Activated CD8-positive, alpha-beta memory T cell treated with anti-CD3 and anti-CD28 coated beads, Interleukin-2, amount 50 U/mL, for 1 hour (primary cell): ENCODE measurements around the gene EMP3.
"Not testable (repeated sequence)": the region's sequence is repeated elsewhere in the genome, so short reads cannot be mapped to it uniquely, and the experiment has no call there.

Experiments used
- DNase-seq: peaks from one replicate; pipeline ENCODE4 v3.0.0-alpha.2; 2020; ENCODE audit errors: extremely low read depth

The EMP3 gene

DNA sequence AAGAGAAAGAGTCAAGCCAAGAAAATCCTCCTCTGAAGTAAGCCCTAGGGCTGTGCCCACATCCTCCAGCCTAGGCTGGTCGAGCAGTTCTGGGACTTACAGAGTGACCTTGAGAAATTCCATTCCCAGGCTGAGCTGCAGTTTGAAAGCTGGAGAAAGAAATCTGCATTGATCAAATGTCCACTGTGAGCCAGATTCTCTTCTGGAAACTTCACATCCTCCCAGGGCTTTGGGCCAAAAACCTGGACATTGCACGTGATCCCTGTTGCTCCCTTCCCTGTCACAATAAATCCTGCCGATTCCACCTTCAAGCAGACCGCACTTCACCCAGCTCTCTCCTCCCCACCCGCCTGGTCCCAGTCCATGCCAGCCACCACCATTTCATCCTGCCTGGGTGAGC is 22.7 kb downstream of the EMP3 start:
- no peak for DNase-seq

DNA sequence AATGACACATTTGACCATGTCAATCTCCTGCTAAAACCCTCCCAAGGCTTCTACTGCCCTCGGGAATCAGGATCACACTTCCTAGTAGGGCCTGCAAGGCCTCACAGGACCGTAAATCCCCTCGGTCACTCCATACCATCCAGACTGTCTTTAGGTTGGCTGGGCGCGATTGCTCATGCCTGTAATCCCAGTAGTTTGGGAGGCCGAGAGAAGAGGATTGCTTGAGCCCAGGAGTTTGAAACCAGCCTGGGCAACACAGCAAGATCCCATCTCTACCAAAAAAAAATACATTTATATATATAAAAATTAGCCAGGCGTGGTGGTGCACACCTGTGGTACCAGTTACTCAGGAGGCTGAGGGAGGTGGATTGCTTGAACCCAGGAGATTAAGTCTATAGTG is 23.4 kb downstream of the EMP3 start:
- DNase-seq: no peak

- DNase-seq: no peak
Observed at GRCh38 chr19:48350856-48351255, 25.5 kb downstream of the EMP3 start.

DNA sequence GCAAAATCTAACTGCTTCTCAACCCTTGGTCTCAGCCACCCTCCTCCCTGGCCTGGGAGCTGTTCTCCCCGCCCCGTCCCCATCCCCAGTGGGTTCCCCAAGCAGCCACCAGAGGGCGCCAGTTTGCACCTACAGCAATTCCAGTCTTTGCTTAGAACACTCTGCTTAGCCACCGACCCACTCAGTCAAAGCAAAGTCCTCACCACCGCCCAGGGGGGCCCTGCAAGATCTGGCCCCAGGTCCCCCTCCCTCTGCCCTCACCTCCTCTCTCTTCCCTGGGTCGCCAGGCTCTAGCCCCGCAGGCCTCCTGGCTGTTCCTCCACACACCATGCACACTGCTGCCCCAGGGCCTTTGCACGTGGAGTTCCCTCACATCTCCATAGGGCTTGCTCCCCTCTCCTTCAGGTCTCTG is 26.0 kb downstream of the EMP3 start:
- no peak for DNase-seq

- DNase-seq: no peak
Observed at GRCh38 chr19:48353677-48354076, 28.3 kb downstream of the EMP3 start.

- DNase-seq: no peak
Observed at GRCh38 chr19:48354332-48354992, 29.1 kb downstream of the EMP3 start.

DNA sequence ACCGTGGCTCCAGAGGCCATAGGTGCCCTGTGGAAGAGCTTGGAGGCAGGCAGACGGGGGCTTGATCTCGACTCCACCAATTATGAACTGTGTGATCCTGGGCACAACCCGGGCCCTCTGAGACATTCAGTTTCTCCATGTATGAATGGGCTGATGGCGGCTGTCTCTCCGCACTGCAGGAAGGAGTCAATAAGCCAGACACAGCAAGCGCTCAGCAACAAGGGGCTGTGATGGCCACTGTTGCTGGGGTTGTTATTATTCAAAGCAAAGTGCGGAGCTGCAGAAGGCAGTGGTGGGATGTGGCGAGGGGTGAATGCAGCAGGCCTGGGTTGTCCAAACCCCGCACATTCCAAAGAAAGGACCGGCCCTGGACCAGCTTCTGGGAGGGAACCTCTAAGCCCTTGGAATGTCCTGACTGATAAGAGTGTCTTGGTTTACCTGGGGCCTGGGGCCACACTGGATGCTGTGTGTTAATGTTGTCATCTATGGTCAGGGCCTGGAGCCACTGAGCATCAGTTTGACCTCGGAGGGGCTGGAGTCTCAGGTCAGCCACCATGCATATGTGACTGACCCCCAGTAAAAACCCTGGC is 30.1 kb downstream of the EMP3 start:
- DNase-seq: no peak

- DNase-seq: no peak
Observed at GRCh38 chr19:48359123-48359522, 33.8 kb downstream of the EMP3 start.

GRCh38 chr19:48361912-48362311 is 36.6 kb downstream of the EMP3 start:
- DNase-seq: no peak

DNA sequence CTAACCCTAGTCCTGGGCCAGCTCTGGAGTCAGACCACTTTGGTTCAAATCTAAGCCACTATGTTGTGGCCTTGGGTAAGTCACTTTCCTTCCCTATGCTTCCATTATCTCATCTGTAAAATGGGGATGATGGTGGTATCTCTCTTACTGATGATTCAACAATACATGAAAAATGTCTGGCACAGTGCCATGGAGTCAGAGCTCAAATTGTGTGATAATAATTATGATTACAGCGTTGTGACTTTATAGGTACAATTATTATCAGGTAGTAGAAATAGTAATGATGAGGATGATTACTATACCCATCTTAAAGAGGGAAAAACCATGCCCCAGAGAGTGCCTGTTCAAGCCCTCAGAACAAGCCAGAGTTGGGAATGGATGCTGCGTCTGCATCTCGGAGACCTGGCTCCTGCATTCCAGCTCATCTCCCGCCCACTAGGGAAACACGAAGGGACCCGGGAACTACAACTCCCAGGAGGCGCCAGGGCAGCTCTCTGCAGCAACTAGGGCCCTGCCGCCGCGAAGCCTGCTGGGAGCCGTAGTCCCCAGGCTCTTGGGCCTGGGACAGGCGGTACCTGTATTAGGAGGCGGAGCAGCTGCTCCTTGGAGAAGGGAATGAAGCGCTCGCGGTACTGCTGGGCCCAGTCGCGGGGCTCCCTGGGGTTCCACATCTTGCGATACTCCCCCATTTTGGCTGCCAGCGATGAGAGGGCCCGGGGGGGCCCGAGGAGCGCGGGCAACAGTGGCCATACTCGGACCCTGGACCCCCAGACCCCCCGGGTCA is 37.6 kb downstream of the EMP3 start:
- DNase-seq: peak; percentile 71

DNA sequence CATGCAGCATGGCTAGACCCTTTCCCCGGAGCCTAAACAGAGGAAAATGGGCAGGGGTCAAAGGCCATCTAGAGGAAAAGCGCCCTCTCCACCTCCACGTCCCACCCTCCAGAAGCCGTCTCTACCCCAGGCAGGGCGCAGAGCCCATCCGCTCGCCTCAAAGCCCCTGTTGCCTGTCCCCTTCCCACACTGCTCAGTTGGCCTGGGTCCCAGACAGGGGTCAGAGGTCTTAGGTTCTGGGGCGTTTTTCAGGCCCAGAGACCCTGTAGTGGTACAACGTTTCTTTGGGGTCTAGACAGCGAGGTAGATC is 38.1 kb downstream of the EMP3 start:
- no peak for DNase-seq

- peak; percentile 97 for DNase-seq
Observed at GRCh38 chr19:48363810-48364597, 38.7 kb downstream of the EMP3 start, which contains the start of the genes SYNGR4 and TMEM143. Gene SYNGR4, plus strand, starts transcription at chr19:48364367. Its CDS starts 1,476 bp downstream, at chr19:48365843. Gene TMEM143, minus strand, starts transcription at chr19:48363940. Its CDS starts 20 bp downstream, at chr19:48363920.

DNA sequence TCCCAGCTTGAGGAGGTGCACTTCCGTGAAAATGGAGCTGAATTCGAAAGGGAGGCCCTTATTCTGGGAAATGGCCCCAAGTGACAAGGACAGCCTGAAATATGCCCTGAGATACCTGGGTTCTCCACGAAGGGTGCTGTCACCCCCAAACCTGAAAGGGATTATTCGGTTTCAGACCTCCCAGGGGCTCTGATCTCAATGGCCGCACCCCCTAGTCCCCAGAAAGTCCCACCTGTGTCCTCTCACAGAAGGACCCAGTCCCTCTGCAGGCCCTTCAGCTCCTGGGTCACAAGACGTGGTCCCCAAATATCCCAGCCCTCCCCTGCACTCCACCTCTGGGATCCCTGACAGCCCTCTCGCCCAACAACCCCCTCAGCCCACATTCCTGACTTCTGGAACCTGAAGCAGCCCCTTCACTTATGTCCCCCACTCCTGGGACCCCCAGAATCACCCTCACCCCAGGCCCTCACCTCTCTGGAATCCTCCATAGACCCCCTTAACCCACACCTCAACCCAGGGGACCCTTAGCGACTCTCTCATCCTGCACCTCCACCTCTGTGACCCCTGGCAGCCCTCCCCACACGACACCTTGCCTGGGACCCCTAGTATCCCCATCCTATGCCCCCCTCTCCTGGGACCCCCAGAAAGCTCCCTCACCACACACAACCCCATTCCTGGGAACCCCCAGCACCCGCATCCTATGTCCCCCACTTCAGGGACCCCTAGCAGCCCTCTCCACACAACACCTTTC is 39.4 kb downstream of the EMP3 start:
- DNase-seq: no peak

DNA sequence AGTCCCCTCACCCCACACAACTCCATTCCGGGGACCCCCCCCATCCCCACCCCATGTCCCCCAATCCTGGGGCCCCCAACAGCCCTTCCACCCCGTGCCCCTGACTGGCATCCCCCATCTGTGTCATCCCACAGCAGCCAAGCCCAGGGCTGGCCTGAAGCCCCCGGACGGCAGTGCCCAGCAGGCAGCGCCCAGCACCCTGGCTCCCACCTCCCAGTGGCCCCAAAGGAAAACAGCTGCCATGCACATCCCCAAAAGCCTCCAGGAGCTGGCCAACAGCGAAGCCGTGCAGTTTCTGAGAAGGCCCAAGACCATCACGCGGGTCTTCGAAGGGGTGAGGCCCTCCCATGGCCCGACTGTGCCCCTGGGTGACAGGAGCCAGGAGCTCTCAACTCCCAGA is 40.2 kb downstream of the EMP3 start:
- no peak for DNase-seq

DNA sequence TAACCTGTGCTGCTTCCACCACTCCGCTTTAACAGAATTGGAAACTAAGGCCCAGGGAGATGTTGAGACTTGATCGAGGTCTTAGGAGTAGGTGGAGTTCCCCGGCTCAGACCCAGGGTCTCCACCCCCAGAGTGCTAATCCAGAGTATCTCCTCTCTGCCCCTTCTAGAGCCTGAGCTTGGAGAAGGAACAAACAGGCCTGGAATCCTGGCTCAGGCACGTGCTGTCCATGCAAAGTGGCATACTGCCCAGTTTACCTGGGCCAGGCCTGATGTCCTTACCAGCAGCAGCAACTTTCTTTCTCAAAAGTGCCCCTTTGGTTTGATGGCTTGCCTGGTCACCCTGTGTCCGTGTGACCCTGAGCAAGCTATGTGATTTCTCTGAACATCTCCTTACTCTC is 42.5 kb downstream of the EMP3 start:
- no peak for DNase-seq

GRCh38 chr19:48368936-48369335 is 43.6 kb downstream of the EMP3 start:
- no peak for DNase-seq

GRCh38 chr19:48370955-48371354 is 45.6 kb downstream of the EMP3 start:
- DNase-seq: no peak

GRCh38 chr19:48371367-48371766 is 46.0 kb downstream of the EMP3 start:
- no peak for DNase-seq

DNA sequence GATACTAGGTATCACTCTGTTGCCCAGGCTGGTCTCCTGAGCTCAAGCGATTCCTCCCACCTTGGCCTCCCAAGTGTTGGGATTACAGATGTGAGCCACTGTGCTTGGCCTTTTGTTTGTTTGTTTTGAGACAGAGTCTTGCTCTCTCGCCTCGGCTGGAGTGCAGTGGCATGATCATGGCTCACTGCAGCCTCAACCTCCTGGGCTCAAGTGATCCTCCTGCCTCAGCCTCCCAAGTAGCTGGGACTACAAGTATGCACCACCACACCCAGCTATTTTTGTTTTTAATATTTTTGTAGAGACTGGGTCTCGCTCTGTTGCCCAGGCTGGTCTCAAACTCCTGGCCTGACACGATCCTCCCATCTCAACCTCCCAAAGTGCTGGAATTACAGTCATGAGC is 46.4 kb downstream of the EMP3 start:
- DNase-seq: not testable (repeated sequence)

- DNase-seq: no peak
Observed at GRCh38 chr19:48372904-48373303, 47.6 kb downstream of the EMP3 start.

GRCh38 chr19:48373567-48373966 is 48.2 kb downstream of the EMP3 start:
- no peak for DNase-seq

DNA sequence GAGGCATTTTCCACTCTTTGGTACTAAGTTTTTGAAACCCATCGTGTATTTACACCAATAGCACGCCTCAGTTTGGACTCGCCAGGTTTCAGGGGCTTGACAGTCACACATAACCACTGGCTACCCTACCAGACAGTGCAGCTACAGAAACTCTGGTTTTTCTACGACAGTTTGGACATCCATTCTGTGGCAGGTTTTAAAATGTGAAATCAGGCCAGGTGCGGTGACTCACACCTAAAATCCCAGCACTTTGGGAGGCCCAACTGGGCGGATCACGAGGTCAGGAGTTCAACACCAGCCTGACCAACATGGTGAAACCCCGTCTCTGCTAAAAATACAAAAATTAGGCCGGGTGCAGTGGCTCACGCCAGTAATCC is 52.8 kb downstream of the EMP3 start:
- DNase-seq: no peak
